Keratinocyte (primary cell): Measurements from ENCODE around the gene ZNF862. TPM values are rescaled to one million over a fixed set of nuclear protein-coding genes. Genes with fewer than 3 reads are reported as not detected.

ENCODE experiments used
- DNase-seq: peaks from one replicate; pipeline ENCODE4 v3.0.0-alpha.2; 2011; ENCODE audit warnings: low read depth, missing footprints, low spot score
- FAIRE-seq: peaks from 2 replicates; lab custom pipeline; 2011; peaks lifted over from hg19 to GRCh38; lab: Jason Lieb, UNC
- H2AFZ ChIP-seq: 2 replicates; pipeline ENCODE4 v1.6.0; 2012; ENCODE audit warnings: low read length, control low read depth, inconsistent platforms; ENCODE audit not compliant: control insufficient read depth
- H3K27ac ChIP-seq: 2 replicates; pipeline ENCODE4 v1.5.1; 2011; ENCODE audit warnings: low read length; ENCODE audit not compliant: control insufficient read depth, insufficient read depth
- H3K27me3 ChIP-seq: 3 replicates; pipeline ENCODE4 v1.6.0; 2011; ENCODE audit warnings: low read length; ENCODE audit not compliant: control insufficient read depth, insufficient read depth; ENCODE audit errors: extremely low read depth
- H3K36me3 ChIP-seq, 2 experiments: 2 replicates in 1 of 2; 3 replicates in 1 of 2; pipeline ENCODE4 v1.5.1; 2011; ENCODE audit warnings: low read length in 2 of 2, mild to moderate bottlenecking in 1 of 2; ENCODE audit not compliant: control insufficient read depth in 2 of 2, insufficient read depth in 2 of 2; ENCODE audit errors: extremely low read depth in 1 of 2
- H3K4me1 ChIP-seq: 3 replicates; pipeline ENCODE4 v1.5.1; 2011; ENCODE audit warnings: low read length; ENCODE audit not compliant: control insufficient read depth, insufficient read depth; ENCODE audit errors: extremely low read depth
- H3K4me2 ChIP-seq: 3 replicates; pipeline ENCODE4 v1.6.0; 2011; ENCODE audit warnings: low read depth, low read length; ENCODE audit not compliant: control insufficient read depth, insufficient read depth; ENCODE audit errors: extremely low read depth
- H3K4me3 ChIP-seq, 3 experiments: fragments of 200-600 bp in 1 of 3; sonication (generic) in 1 of 3; 2 replicates in 2 of 3; 3 replicates in 1 of 3; pipeline ENCODE4 v1.5.1; 2011 to 2016; ENCODE audit warnings: low read length in 3 of 3, mild to moderate bottlenecking in 3 of 3, control low read depth in 2 of 3, inconsistent platforms in 1 of 3, low read depth in 1 of 3, mixed read lengths in 1 of 3, mixed run types in 1 of 3, moderate library complexity in 1 of 3; ENCODE audit not compliant: control insufficient read depth in 2 of 3, insufficient read depth in 2 of 3; ENCODE audit errors: extremely low read depth in 1 of 3
- H3K79me2 ChIP-seq: 2 replicates; pipeline ENCODE4 v1.6.0; 2012; ENCODE audit warnings: low read length; ENCODE audit not compliant: control insufficient read depth, insufficient read depth
- H3K9ac ChIP-seq: 3 replicates; pipeline ENCODE4 v1.6.0; 2011; ENCODE audit warnings: low read length; ENCODE audit not compliant: control insufficient read depth, insufficient read depth; ENCODE audit errors: extremely low read depth
- H3K9me1 ChIP-seq: 3 replicates; pipeline ENCODE4 v1.6.0; 2011; ENCODE audit warnings: low read length; ENCODE audit not compliant: control insufficient read depth, insufficient read depth; ENCODE audit errors: extremely low read depth
- H3K9me3 ChIP-seq: 2 replicates; pipeline ENCODE4 v1.5.1; 2012; ENCODE audit warnings: low read depth, low read length; ENCODE audit not compliant: control insufficient read depth
- H4K20me1 ChIP-seq: 3 replicates; pipeline ENCODE4 v1.6.0; 2011; ENCODE audit warnings: low read length; ENCODE audit not compliant: control insufficient read depth, insufficient read depth; ENCODE audit errors: extremely low read depth
- CTCF ChIP-seq, 3 experiments: IDR thresholded peaks in 1 of 3; conservative IDR thresholded peaks in 1 of 3; optimal IDR thresholded peaks in 1 of 3; 2 replicates in 2 of 3; 3 replicates in 1 of 3; pipeline versions ENCODE3 to v1.5.1; 2011; ENCODE audit warnings: low read length in 3 of 3, mild to moderate bottlenecking in 3 of 3, moderate library complexity in 2 of 3, control low read depth in 1 of 3, inconsistent platforms in 1 of 3; ENCODE audit not compliant: insufficient read depth in 2 of 3; ENCODE audit errors: extremely low read depth in 1 of 3
- EZH2 ChIP-seq: IDR thresholded peaks from one replicate; pipeline ENCODE4 v1.6.1; 2012; ENCODE audit warnings: inconsistent platforms, mild to moderate bottlenecking, low read length, moderate library complexity
- dilution Hi-C: fragments of 300-500 bp; cut with MboI; formaldehyde crosslinking; loops from one replicate; pipeline ENCODE4 v1.7.0; 2020; ENCODE audit warnings: low sequenced_read_pairs; ENCODE audit not compliant: extremely low pct_ligation_motif_present
- polyA plus RNA-seq, 5 experiments: library from polyadenylated mRNA; depleted of rRNA in 3 of 5; stranded (reverse) in 3 of 5; stranded (forward) in 1 of 5; unstranded in 1 of 5; fragments of >200 nt; gene quantifications; 1 replicate in 1 of 5; 2 replicates in 3 of 5; 3 replicates in 1 of 5; pipeline versions ENCODE4 v1.2.1 to v1.2.3, GENCODE V29; 2011 to 2012; ENCODE audit warnings: missing spikeins in 2 of 5, low read depth in 1 of 5, low replicate concordance in 1 of 5

ZNF862 gene
- polyA plus RNA-seq, 1 donor (not counting 4 experiments of a cell fraction or from before 2014, with no cell fraction given) = 10.1 TPM

- FAIRE-seq (no peak), DNase-seq (no peak)
- Histone ChIP-seq H2AFZ (no peak overlapping the region), H3K36me3 (peaks cover 0 to 4% of the 10 kb centered on the region in 2 experiments), H3K27ac (no peak overlapping the region), H3K9ac (no peak overlapping the region), H4K20me1 (no peaks in the 10 kb centered on the region), H3K4me3 (no peak overlapping the region), H3K79me2 (no peaks in the 10 kb centered on the region), H3K9me3 (no peaks in the 10 kb centered on the region), H3K9me1 (no peaks in the 10 kb centered on the region), H3K4me1 (peaks cover 13% of the 10 kb centered on the region), H3K27me3 (no peaks in the 10 kb centered on the region), H3K4me2 (no peak overlapping the region)
- TF ChIP-seq EZH2 (no peak), CTCF (optimal IDR thresholded peaks at IDR 0.05 in 1 of 3, IDR thresholded peaks at IDR 0.05 in 1 of 3, conservative IDR thresholded peaks at IDR 0.05 in 1 of 3; ENCODE audit: extremely low read depth in 1 of 3, insufficient read depth in 2 of 3, low read length in 3 of 3) (no peak)
- dilution Hi-C loops = no loop called here
Measured at GRCh38 chr7:149850716-149851115, 12.5 kb downstream of the ZNF862 start.

GRCh38 chr7:149851449-149851848 lies 13.3 kb downstream of the ZNF862 start:
- Histone ChIP-seq H3K79me2 (no peaks in the 10 kb centered on the region), H3K9ac (no peak overlapping the region), H2AFZ (no peak overlapping the region), H3K4me3 (no peak overlapping the region), H4K20me1 (no peaks in the 10 kb centered on the region), H3K27me3 (no peaks in the 10 kb centered on the region), H3K27ac (no peak overlapping the region), H3K4me1 (peaks cover 13% of the 10 kb centered on the region), H3K4me2 (no peak overlapping the region), H3K36me3 (peaks cover 0 to 4% of the 10 kb centered on the region in 2 experiments), H3K9me1 (no peaks in the 10 kb centered on the region), H3K9me3 (no peaks in the 10 kb centered on the region)
- no peak for FAIRE-seq
- TF ChIP-seq EZH2 = no peak
- dilution Hi-C loops = no loop called here
- DNase-seq = no peak

GRCh38 chr7:149853157-149853556 lies 15.0 kb downstream of the ZNF862 start:
- Histone ChIP-seq H2AFZ (no peak overlapping the region), H3K9me1 (no peaks in the 10 kb centered on the region), H3K4me3 (no peak overlapping the region), H3K36me3 (peaks cover 0 to 3% of the 10 kb centered on the region in 2 experiments), H3K27ac (no peak overlapping the region), H3K4me2 (no peak overlapping the region), H3K9me3 (no peaks in the 10 kb centered on the region), H3K9ac (no peak overlapping the region), H3K27me3 (no peaks in the 10 kb centered on the region), H4K20me1 (no peaks in the 10 kb centered on the region), H3K4me1 (peaks cover 13% of the 10 kb centered on the region), H3K79me2 (no peaks in the 10 kb centered on the region)
- DNase-seq (no peak), FAIRE-seq (no peak)
- TF ChIP-seq CTCF (optimal IDR thresholded peaks at IDR 0.05 in 1 of 3, IDR thresholded peaks at IDR 0.05 in 1 of 3, conservative IDR thresholded peaks at IDR 0.05 in 1 of 3; ENCODE audit: extremely low read depth in 1 of 3, insufficient read depth in 2 of 3, low read length in 3 of 3) (no peak), EZH2 (no peak)
- dilution Hi-C loops = no loop called here
